Measurements from ENCODE around the gene ERC1.
"Not testable (repeated sequence)": the region's sequence is repeated elsewhere in the genome, so short reads cannot be mapped to it uniquely, and the experiment has no call there.

The ERC1 gene

DNA sequence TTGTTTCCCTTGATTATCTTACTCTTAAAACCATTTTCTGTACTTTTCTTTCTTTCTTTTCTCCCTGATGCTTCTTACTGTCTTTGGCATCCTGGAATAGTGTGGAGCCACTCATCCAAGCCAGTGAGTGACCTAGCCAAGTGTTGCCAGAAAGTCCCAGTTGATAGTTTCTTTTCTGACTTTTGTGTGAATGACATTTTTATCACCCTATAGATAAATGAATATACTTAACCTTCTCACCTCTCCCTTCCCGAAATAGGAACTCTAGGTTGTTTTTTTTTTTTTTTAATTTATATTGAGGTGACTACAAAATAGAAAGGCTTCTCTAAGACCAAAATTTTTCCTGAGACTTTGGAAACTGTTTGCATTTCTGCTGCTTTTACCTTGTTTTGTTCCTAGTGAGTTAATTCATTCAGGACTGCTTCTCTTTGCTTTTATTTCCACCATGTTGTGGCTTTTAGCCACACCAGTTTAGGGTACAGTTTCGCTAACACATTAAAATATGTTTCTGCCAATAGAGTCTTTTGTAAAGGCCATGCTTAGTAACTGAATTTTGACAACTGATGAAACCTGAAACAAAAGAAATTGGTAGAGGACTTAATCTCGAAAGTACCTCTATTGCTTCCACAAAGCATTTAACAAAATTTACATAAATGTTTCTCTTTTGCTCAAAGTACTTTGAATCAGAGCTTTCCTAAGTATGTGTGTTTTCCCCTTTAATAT, 194.6 kb downstream of the ERC1 start:
- no peaks in the 10 kb centered on the region for H3K9me3 Mint-ChIP-seq
- H3K4me1 Mint-ChIP-seq, result no peaks in the 10 kb centered on the region
- H3K36me3 Mint-ChIP-seq, result peaks cover 64% of the 10 kb centered on the region
- no peak overlapping the region for H3K4me3 Mint-ChIP-seq
- H3K27me3 Mint-ChIP-seq, result no peaks in the 10 kb centered on the region
- H3K27ac Mint-ChIP-seq, result peak overlapping the region; percentile 14
- no peak for ATAC-seq

- no peaks in the 10 kb centered on the region for H3K27me3 Mint-ChIP-seq
- H3K36me3 Mint-ChIP-seq, result peaks cover 58% of the 10 kb centered on the region
- peak overlapping the region; percentile 14 for H3K27ac Mint-ChIP-seq
- H3K4me1 Mint-ChIP-seq, result no peaks in the 10 kb centered on the region
- H3K4me3 Mint-ChIP-seq, result no peak overlapping the region
- no peaks in the 10 kb centered on the region for H3K9me3 Mint-ChIP-seq
- no peak for ATAC-seq
Measured at GRCh38 chr12:1186298-1186697, 195.3 kb downstream of the ERC1 start.

DNA sequence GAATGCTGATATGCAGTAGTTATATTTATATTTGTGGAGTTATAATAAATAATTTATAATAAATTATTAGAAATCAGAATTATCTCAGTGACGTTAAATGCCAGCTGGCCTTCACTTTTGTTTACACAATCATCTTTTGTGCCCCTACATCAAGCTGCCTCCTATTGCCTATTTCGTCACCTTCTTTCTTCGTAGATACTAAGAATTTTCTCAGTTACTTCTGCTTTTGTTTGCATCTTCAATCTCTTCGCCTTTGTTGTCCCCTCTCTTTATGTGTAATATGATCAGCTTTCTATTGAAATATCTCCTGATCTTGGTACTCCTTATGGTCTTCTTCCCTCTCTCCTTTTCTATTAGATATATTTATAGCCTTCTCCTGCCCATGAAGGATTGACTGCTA, 197.0 kb downstream of the ERC1 start:
- Mint-ChIP-seq H3K27ac (no peak overlapping the region), H3K4me1 (peaks cover 7% of the 10 kb centered on the region), H3K4me3 (no peak overlapping the region), H3K9me3 (no peaks in the 10 kb centered on the region), H3K36me3 (peaks cover 59% of the 10 kb centered on the region), H3K27me3 (no peaks in the 10 kb centered on the region)
- no peak for ATAC-seq

GRCh38 chr12:1189163-1189562, 198.1 kb downstream of the ERC1 start:
- no peak for ATAC-seq
- Mint-ChIP-seq H3K9me3 (no peaks in the 10 kb centered on the region), H3K27ac (no peak overlapping the region), H3K36me3 (peaks cover 52% of the 10 kb centered on the region), H3K27me3 (no peaks in the 10 kb centered on the region), H3K4me3 (no peak overlapping the region), H3K4me1 (peaks cover 7% of the 10 kb centered on the region)

DNA sequence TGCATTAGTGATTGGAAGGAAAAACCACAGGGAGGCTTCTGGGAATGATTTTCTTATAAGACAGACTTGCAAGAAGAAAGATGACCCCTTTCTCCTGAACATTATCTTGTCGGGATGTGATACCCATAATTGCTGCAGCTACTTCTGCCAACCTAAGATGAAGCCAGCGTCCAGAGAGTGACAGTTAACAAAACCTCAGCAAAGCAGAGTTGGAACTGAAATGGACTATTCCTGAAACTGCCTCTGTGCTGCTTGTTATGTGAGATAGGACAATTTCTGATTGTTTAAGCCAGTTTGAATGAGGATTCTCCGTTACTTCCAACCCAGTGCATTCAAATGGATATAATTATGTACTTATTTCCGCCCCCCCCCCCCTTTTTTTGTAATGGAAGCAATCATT, 204.5 kb downstream of the ERC1 start:
- H3K4me3 Mint-ChIP-seq, result no peak overlapping the region
- no peak for ATAC-seq
- H3K36me3 Mint-ChIP-seq, result peaks cover 51% of the 10 kb centered on the region
- H3K4me1 Mint-ChIP-seq, result peaks cover 7% of the 10 kb centered on the region
- no peak overlapping the region for H3K27ac Mint-ChIP-seq
- H3K9me3 Mint-ChIP-seq, result no peaks in the 10 kb centered on the region
- H3K27me3 Mint-ChIP-seq, result no peaks in the 10 kb centered on the region

DNA sequence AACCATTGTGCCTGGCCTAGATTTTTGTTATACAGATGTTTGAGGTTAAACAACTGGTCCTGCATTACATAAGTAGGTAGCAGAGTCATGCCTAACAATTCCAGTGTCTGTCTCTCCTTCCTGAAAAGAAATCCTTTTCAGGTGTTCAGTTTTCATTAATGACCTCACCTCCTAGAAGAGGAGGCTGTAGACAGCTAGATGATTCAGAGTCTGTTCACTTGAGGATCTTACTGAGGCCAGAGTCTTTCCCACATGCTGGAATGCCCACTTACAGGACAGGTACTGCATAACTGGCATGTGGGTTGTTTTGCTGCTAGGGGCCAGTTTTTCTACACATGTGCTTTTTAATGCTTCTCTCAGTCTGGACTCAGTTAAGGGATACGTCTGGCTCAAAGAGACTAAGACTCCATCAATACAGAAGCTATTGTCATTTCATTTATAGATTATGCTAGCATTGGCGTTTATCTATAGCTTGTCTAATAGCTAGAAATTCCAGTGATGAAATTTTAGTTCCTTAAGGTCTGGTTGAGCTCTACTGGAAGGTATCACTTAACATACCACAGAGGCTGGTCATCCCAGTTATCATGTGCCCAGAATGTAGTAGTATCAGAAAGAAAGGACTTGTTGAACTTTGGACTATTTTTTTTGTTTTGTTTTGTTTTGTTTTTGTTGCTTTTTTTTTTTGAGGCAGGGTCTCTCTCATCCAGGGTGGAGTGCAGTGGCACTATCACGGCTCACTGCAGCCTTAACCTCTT, 206.4 kb downstream of the ERC1 start:
- no peak overlapping the region for H3K4me3 Mint-ChIP-seq
- no peak for ATAC-seq
- peaks cover 8% of the 10 kb centered on the region for H3K4me1 Mint-ChIP-seq
- no peak overlapping the region for H3K27ac Mint-ChIP-seq
- H3K9me3 Mint-ChIP-seq, result no peaks in the 10 kb centered on the region
- no peaks in the 10 kb centered on the region for H3K27me3 Mint-ChIP-seq
- H3K36me3 Mint-ChIP-seq, result peaks cover 43% of the 10 kb centered on the region

GRCh38 chr12:1198854-1199253, 207.8 kb downstream of the ERC1 start:
- H3K4me1 Mint-ChIP-seq, H3K27ac Mint-ChIP-seq, ATAC-seq, H3K27me3 Mint-ChIP-seq, H3K9me3 Mint-ChIP-seq, H3K4me3 Mint-ChIP-seq: not testable (repeated sequence)
- H3K36me3 Mint-ChIP-seq, result peaks cover 41% of the 10 kb centered on the region

DNA sequence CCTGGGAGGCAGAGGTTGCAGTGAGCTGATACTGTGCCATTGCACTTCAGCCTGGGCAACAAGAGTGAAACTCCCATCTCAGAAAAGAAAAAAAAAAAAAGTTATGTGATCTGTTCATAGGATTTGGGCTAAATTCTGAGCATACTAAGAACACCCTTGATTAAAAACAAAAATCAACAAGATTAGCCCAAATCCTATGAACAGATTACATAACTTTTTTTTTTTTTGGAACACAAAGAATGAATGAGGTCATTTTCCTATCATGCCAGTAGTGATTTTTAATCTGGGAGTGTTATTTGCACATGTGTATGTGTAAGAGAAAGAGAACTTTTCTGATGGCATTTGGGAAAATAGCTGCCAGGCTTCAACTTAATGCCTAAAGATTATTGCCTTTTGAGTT, 208.7 kb downstream of the ERC1 start:
- Mint-ChIP-seq H3K4me1 (peaks cover 6% of the 10 kb centered on the region), H3K4me3 (no peak overlapping the region), H3K36me3 (peaks cover 41% of the 10 kb centered on the region), H3K27me3 (no peaks in the 10 kb centered on the region), H3K27ac (no peak overlapping the region), H3K9me3 (no peaks in the 10 kb centered on the region)
- ATAC-seq, result no peak

GRCh38 chr12:1201030-1201429, 210.0 kb downstream of the ERC1 start:
- peaks cover 32% of the 10 kb centered on the region for H3K36me3 Mint-ChIP-seq
- no peak overlapping the region for H3K27ac Mint-ChIP-seq
- H3K4me3 Mint-ChIP-seq, result no peak overlapping the region
- H3K9me3 Mint-ChIP-seq, result no peaks in the 10 kb centered on the region
- peaks cover 7% of the 10 kb centered on the region for H3K4me1 Mint-ChIP-seq
- ATAC-seq, result no peak
- H3K27me3 Mint-ChIP-seq, result no peaks in the 10 kb centered on the region

- H3K27ac Mint-ChIP-seq, result no peak overlapping the region
Measured at GRCh38 chr12:1201886-1202285, 210.9 kb downstream of the ERC1 start.

DNA sequence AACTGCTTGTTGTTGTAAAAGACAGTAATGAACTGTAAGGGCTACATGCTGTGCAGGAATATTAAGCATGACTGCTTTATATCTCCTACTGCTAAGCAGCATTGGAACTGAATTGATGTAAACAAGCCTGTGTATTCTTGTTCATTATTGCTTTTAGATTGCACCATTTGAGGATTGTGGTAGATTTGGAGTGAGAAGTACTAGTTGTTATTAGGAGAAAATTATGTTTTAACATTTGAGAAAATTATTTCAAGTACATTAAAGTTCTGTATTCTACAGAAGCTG, 212.7 kb downstream of the ERC1 start:
- no peak for ATAC-seq
- Mint-ChIP-seq H3K27ac (no peak overlapping the region), H3K9me3 (no peaks in the 10 kb centered on the region), H3K36me3 (peaks cover 14% of the 10 kb centered on the region), H3K27me3 (no peaks in the 10 kb centered on the region), H3K4me1 (peaks cover 13% of the 10 kb centered on the region), H3K4me3 (no peak overlapping the region)

More at GRCh38 chr12:1201886-1202285, 210.9 kb downstream of the ERC1 start:
- peaks cover 24% of the 10 kb centered on the region for H3K36me3 Mint-ChIP-seq
- H3K27me3 Mint-ChIP-seq, result no peaks in the 10 kb centered on the region
- no peak overlapping the region for H3K4me3 Mint-ChIP-seq
- no peak for ATAC-seq
- no peaks in the 10 kb centered on the region for H3K9me3 Mint-ChIP-seq
- peaks cover 13% of the 10 kb centered on the region for H3K4me1 Mint-ChIP-seq

DNA sequence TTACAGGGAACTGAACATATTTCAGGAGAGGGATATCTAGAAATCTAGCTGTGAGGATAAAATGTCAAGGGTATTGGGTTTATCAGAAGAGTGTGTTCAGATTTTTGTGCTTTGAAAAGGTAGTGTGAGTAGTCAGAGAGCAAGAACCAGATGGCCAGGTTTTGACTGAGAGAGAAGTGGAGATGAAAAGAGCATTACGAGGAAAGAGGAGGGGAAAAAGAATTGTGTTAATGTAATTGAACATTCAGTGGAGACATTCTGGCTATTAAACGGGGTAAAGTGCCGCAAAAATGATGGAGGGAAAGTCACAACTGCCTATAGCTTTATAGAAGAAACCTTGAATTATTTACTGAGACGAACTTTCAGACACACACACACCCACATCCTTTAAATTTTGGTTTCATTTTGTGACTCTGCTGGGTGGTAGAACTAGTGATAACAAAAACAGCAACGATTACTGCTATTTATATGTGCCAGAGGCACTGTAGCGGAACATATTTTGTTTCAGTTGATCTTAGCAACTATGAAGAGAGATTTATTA, 213.6 kb downstream of the ERC1 start:
- Mint-ChIP-seq H3K9me3 (no peaks in the 10 kb centered on the region), H3K27me3 (no peaks in the 10 kb centered on the region), H3K27ac (no peak overlapping the region), H3K36me3 (peaks cover 14% of the 10 kb centered on the region), H3K4me1 (peaks cover 13% of the 10 kb centered on the region), H3K4me3 (no peak overlapping the region)
- peak; percentile 86 for ATAC-seq

DNA sequence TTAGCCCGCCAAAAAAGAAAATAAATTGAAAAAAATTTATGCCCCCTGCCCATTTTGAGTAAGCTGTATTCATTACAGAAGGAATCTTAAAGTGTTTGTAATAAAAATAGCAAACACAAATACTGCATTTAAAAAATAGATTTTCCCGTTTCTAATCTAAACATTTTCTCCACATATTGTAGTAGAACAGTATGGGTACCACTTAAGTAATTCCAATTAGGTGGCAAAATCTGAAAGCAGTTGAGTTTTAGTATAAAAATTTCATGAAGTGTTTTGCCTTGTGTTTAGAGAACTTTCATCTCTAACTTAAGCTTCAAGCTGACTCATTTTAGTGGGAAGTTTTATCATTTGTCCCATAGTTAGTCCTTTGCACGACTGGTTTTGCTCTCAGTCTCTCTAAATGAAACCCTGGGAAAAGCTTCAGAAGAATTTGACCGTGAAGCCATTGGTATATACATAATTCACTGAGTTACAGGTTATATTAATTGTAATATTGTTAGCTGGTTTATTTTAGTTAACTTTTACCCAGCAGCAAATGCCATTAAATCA, 214.6 kb downstream of the ERC1 start:
- Mint-ChIP-seq H3K27ac (no peak overlapping the region), H3K27me3 (no peaks in the 10 kb centered on the region), H3K9me3 (no peaks in the 10 kb centered on the region), H3K36me3 (peaks cover 18% of the 10 kb centered on the region), H3K4me3 (no peak overlapping the region), H3K4me1 (peaks cover 13% of the 10 kb centered on the region)
- ATAC-seq, result no peak

DNA sequence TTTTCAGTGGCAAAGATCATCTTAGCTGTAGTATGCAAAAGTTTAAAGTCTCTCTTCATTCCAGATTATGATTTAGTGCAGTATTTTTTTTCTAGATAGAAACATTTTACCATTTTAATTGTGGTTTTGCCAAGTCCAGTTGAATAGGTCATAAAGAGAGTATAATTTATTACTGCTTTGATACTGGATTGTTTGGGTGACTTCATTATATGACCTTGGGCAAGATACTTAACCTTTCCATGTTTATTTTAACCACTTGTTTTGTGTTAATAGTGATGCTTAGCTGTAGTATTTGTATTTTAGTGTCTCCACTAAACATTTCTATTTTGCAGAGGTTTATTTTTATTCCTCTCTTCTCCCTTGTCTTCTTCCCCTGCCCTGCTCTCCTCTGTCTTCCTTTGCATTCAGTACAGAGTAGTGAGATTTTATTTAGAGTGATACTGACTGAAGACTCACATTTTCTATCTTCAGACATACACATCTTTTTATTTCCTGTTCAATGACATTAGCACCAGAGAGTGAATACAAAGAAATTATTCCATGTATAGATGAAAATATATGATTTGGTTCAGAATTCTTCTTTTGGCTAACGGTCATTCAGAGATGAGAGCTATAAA, 215.2 kb downstream of the ERC1 start:
- no peak overlapping the region for H3K4me3 Mint-ChIP-seq

DNA sequence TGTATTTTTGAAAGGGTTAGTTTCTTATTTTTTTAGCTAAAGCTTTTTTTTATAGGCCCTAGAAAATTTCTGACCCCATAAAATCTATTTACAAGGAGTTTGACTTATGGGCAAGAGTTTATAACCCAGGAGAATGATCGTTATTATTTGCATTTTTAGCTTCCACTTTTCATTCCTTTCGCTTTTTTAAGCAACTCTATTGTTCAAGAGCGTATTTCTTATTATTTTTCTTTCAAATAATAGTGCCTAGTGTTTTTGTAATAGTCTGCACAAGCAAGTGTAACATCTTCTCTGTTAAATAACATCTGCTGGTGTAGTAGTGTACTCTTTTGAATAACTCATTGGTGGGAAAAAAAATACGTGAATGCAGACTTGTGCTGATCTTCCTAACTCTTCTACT, 216.3 kb downstream of the ERC1 start:
- ATAC-seq, result no peak
- Mint-ChIP-seq H3K4me1 (peaks cover 9% of the 10 kb centered on the region), H3K9me3 (no peaks in the 10 kb centered on the region), H3K27me3 (no peaks in the 10 kb centered on the region), H3K27ac (peak overlapping the region; percentile 27), H3K4me3 (no peak overlapping the region), H3K36me3 (peaks cover 21% of the 10 kb centered on the region)

More for the DNA sequence above, 215.2 kb downstream of the ERC1 start:
- Mint-ChIP-seq H3K4me1 (peaks cover 13% of the 10 kb centered on the region), H3K27me3 (no peaks in the 10 kb centered on the region), H3K9me3 (no peaks in the 10 kb centered on the region), H3K36me3 (peaks cover 18% of the 10 kb centered on the region), H3K27ac (no peak overlapping the region)
- no peak for ATAC-seq
